ENCODE results near the gene STPG4.

- no peak for TF ChIP-seq EP300 (IDR thresholded peaks at IDR 0.05)
- no peak for TF ChIP-seq CTCF (IDR thresholded peaks at IDR 0.05)
- TF ChIP-seq POLR2AphosphoS5 (IDR thresholded peaks at IDR 0.05), result no peak
These were observed 25.4 kb upstream of the STPG4 start for GRCh38 chr2:47180531-47180930.

Measured in upper lobe of left lung (tissue), 4 donors.